WTC11 (cell line): ENCODE results near the gene CUTA. TPM values are rescaled to one million over a fixed set of nuclear protein-coding genes. Genes with fewer than 3 reads are reported as not detected.
A peak's percentile ranks its signal among the peaks of the same experiment; 100 is the strongest.

Experiments
- ATAC-seq: fragments of 200-7000 bp; cut with Tn5 transposase; 2 replicates; pipeline ENCODE4 v1.10.0; 2021; ENCODE audit warnings: mild to moderate bottlenecking, moderate library complexity
- CTCF ChIA-PET: fragments of 300-600 bp; sonication (Branson Sonifier 250); formaldehyde crosslinking; loops from one replicate; lab custom pipeline; 2021; ENCODE audit warnings: antibody characterized with exemption; lab: Charles Lee
- POLR2A ChIA-PET: fragments of 350-600 bp; sonication (Branson Sonifier 250); formaldehyde crosslinking; loops from one replicate; lab custom pipeline; 2021; ENCODE audit warnings: antibody characterized with exemption; lab: Charles Lee
- DNase-seq: peaks from one replicate; pipeline ENCODE4 v3.0.0; 2021; ENCODE audit warnings: low spot score
- H3K27ac Mint-ChIP-seq: 2 replicates; pipeline ENCODE4 v1.8.0; 2021; ENCODE audit warnings: mixed read lengths
- H3K27me3 Mint-ChIP-seq: 2 replicates; pipeline ENCODE4 v1.8.0; 2021; ENCODE audit warnings: low read depth, mild to moderate bottlenecking, moderate library complexity, mixed read lengths
- H3K36me3 Mint-ChIP-seq: 2 replicates; pipeline ENCODE4 v1.8.0; 2021; ENCODE audit warnings: mixed read lengths
- H3K4me1 Mint-ChIP-seq: 2 replicates; pipeline ENCODE4 v1.8.0; 2022; ENCODE audit warnings: mixed read lengths
- H3K4me3 Mint-ChIP-seq: 2 replicates; pipeline ENCODE4 v1.8.0; 2021; ENCODE audit warnings: mild to moderate bottlenecking, moderate library complexity, mixed read lengths
- H3K9me3 Mint-ChIP-seq: 2 replicates; pipeline ENCODE4 v1.8.0; 2021; ENCODE audit warnings: mixed read lengths
- CREB1 ChIP-seq: sonication (generic); formaldehyde crosslinking; IDR thresholded peaks from 2 replicates; pipeline ENCODE4 v1.8.0; 2023; ENCODE audit warnings: mild to moderate bottlenecking, missing genetic modification reagents
- FOXJ3 ChIP-seq: sonication (generic); formaldehyde crosslinking; IDR thresholded peaks from 2 replicates; pipeline ENCODE4 v1.9.0; 2021; ENCODE audit warnings: missing genetic modification reagents, mild to moderate bottlenecking, borderline replicate concordance
- GTF2I ChIP-seq: fragments of 250-450 bp; sonication (Bioruptor Pico); conservative IDR thresholded peaks from 2 replicates; pipeline ENCODE4 v1.4.0; 2021; ENCODE audit warnings: mild to moderate bottlenecking
- JUN ChIP-seq: sonication (generic); formaldehyde crosslinking; IDR thresholded peaks from 2 replicates; pipeline ENCODE4 v1.8.0; 2023; ENCODE audit warnings: mild to moderate bottlenecking, missing genetic modification reagents
- NFE2L1 ChIP-seq: sonication (generic); formaldehyde crosslinking; IDR thresholded peaks from 2 replicates; pipeline ENCODE4 v1.8.1; 2023; ENCODE audit warnings: missing genetic modification reagents
- NR3C1 ChIP-seq: sonication (generic); formaldehyde crosslinking; conservative IDR thresholded peaks from 2 replicates; pipeline ENCODE4 v1.8.1; 2023; ENCODE audit warnings: low read depth, mild to moderate bottlenecking, missing genetic modification reagents
- OVOL2 ChIP-seq: fragments of 250-450 bp; sonication (Bioruptor Pico); IDR thresholded peaks from 2 replicates; pipeline ENCODE4 v1.9.0; 2021; ENCODE audit warnings: mild to moderate bottlenecking, borderline replicate concordance
- RELA ChIP-seq: sonication (generic); formaldehyde crosslinking; IDR thresholded peaks from 2 replicates; pipeline ENCODE4 v1.8.1; 2022; ENCODE audit warnings: missing genetic modification reagents, mild to moderate bottlenecking, borderline replicate concordance
- SMAD3 ChIP-seq: sonication (generic); formaldehyde crosslinking; IDR thresholded peaks from 2 replicates; pipeline ENCODE4 v1.8.0; 2022; ENCODE audit warnings: missing genetic modification reagents, mild to moderate bottlenecking, borderline replicate concordance
- SMAD4 ChIP-seq: sonication (generic); formaldehyde crosslinking; IDR thresholded peaks from 2 replicates; pipeline ENCODE4 v1.8.0; 2022; ENCODE audit warnings: mild to moderate bottlenecking, missing genetic modification reagents
- TEAD4 ChIP-seq: sonication (generic); formaldehyde crosslinking; IDR thresholded peaks from 2 replicates; pipeline ENCODE4 v1.8.0; 2022; ENCODE audit warnings: mild to moderate bottlenecking, missing genetic modification reagents
- ZNF219 ChIP-seq: sonication (generic); formaldehyde crosslinking; IDR thresholded peaks from 2 replicates; pipeline ENCODE4 v1.8.0; 2023; ENCODE audit warnings: missing genetic modification reagents, mild to moderate bottlenecking, borderline replicate concordance
- ZNF416 ChIP-seq: fragments of 250-450 bp; sonication (Bioruptor Pico); IDR thresholded peaks from 2 replicates; pipeline ENCODE4 v1.9.0; 2021; ENCODE audit warnings: mild to moderate bottlenecking, inconsistent platforms
- ZNF423 ChIP-seq: fragments of 250-450 bp; sonication (Bioruptor Pico); IDR thresholded peaks from 2 replicates; pipeline ENCODE4 v2.1.2; 2022; ENCODE audit warnings: mild to moderate bottlenecking, moderate library complexity
- total RNA-seq: library from RNA; stranded (reverse); gene quantifications from 3 replicates; pipeline ENCODE4 v1.2.3, GENCODE V29; 2021
- TF ChIP-seq, protein P1 (sequence below): sonication (generic); formaldehyde crosslinking; IDR thresholded peaks from 2 replicates; pipeline ENCODE4 v1.8.1; 2023; ENCODE audit warnings: mild to moderate bottlenecking, moderate library complexity, missing genetic modification reagents
- TF ChIP-seq, protein P2 (sequence below): fragments of 250-450 bp; sonication (Bioruptor Pico); IDR thresholded peaks from 2 replicates; pipeline ENCODE4 v1.9.0; 2021; ENCODE audit warnings: mild to moderate bottlenecking
- TF ChIP-seq, protein P3 (sequence below): sonication (generic); formaldehyde crosslinking; IDR thresholded peaks from 2 replicates; pipeline ENCODE4 v1.8.0; 2022; ENCODE audit warnings: mild to moderate bottlenecking, missing genetic modification reagents
- TF ChIP-seq, protein P4 (sequence below): sonication (generic); formaldehyde crosslinking; IDR thresholded peaks from 2 replicates; pipeline ENCODE4 v1.8.0; 2023; ENCODE audit warnings: missing genetic modification reagents
- TF ChIP-seq, protein P5 (sequence below): sonication (generic); formaldehyde crosslinking; IDR thresholded peaks from 2 replicates; pipeline ENCODE4 v1.8.0; 2022; ENCODE audit warnings: missing genetic modification reagents
- TF ChIP-seq, protein P6 (sequence below): sonication (generic); formaldehyde crosslinking; conservative IDR thresholded peaks from 2 replicates; pipeline ENCODE4 v1.8.1; 2022; ENCODE audit warnings: mild to moderate bottlenecking, missing genetic modification reagents
- TF ChIP-seq, protein P7 (sequence below): fragments of 250-450 bp; sonication (Bioruptor Pico); IDR thresholded peaks from 2 replicates; pipeline ENCODE4 v1.8.0; 2021; ENCODE audit warnings: mild to moderate bottlenecking

CUTA gene
- total RNA-seq, 1 experiment from 2014 or later, result 247 TPM

DNA sequence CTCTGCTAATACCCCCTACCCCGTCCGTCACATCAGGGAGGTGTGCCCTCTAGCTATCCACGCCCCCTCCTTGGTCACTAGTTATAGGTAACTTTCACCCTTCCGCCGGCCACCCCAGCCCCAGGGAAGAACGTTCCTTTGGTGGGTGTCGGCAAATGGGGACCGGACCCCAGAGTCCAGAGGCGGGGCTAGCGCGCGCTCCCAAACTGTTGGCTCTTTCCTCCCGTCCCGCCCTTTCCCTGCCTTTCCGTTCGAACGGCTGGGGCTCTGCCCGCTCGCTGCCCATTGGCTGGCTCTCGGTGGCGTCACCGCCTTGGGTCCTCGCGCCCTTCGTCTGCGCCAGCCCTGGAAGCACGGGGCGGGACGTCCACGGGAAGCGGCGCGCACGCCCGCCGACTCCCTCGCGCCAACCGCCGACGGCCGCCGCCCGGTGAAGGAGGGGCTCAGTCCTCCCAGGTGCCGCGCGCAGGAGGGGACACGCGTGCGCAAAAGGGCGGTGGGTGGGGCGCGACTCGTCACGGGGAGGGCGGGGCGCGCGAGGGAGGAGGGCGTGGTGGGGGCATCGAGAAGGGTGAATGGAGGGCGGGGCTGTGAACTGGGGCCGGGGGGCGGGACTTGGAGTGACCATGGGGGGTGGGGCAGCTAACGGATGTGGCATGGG is 7.7 kb downstream of the CUTA start (continued):
- TF ChIP-seq, protein P1, sequence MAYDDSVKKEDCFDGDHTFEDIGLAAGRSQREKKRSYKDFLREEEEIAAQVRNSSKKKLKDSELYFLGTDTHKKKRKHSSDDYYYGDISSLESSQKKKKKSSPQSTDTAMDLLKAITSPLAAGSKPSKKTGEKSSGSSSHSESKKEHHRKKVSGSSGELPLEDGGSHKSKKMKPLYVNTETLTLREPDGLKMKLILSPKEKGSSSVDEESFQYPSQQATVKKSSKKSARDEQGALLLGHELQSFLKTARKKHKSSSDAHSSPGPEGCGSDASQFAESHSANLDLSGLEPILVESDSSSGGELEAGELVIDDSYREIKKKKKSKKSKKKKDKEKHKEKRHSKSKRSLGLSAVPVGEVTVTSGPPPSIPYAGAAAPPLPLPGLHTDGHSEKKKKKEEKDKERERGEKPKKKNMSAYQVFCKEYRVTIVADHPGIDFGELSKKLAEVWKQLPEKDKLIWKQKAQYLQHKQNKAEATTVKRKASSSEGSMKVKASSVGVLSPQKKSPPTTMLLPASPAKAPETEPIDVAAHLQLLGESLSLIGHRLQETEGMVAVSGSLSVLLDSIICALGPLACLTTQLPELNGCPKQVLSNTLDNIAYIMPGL (CRISPR knock-in tag), result no peak
- TF ChIP-seq, protein P2, sequence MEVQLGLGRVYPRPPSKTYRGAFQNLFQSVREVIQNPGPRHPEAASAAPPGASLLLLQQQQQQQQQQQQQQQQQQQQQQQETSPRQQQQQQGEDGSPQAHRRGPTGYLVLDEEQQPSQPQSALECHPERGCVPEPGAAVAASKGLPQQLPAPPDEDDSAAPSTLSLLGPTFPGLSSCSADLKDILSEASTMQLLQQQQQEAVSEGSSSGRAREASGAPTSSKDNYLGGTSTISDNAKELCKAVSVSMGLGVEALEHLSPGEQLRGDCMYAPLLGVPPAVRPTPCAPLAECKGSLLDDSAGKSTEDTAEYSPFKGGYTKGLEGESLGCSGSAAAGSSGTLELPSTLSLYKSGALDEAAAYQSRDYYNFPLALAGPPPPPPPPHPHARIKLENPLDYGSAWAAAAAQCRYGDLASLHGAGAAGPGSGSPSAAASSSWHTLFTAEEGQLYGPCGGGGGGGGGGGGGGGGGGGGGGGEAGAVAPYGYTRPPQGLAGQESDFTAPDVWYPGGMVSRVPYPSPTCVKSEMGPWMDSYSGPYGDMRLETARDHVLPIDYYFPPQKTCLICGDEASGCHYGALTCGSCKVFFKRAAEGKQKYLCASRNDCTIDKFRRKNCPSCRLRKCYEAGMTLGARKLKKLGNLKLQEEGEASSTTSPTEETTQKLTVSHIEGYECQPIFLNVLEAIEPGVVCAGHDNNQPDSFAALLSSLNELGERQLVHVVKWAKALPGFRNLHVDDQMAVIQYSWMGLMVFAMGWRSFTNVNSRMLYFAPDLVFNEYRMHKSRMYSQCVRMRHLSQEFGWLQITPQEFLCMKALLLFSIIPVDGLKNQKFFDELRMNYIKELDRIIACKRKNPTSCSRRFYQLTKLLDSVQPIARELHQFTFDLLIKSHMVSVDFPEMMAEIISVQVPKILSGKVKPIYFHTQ (CRISPR knock-in tag), result no peak
- TF ChIP-seq ZNF423 (CRISPR knock-in tag) (no peak), ZNF416 (CRISPR knock-in tag) (peak; percentile 73; the same call in 1 of the 2 replicates), GTF2I (no peak), NFE2L1 (no peak; the same call in 1 of the 2 replicates), OVOL2 (CRISPR knock-in tag) (no peak; the same call in 1 of the 2 replicates)
- TF ChIP-seq, protein P3, sequence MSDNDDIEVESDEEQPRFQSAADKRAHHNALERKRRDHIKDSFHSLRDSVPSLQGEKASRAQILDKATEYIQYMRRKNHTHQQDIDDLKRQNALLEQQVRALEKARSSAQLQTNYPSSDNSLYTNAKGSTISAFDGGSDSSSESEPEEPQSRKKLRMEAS (CRISPR knock-in tag), result peak; percentile 97
- TF ChIP-seq, protein P4, sequence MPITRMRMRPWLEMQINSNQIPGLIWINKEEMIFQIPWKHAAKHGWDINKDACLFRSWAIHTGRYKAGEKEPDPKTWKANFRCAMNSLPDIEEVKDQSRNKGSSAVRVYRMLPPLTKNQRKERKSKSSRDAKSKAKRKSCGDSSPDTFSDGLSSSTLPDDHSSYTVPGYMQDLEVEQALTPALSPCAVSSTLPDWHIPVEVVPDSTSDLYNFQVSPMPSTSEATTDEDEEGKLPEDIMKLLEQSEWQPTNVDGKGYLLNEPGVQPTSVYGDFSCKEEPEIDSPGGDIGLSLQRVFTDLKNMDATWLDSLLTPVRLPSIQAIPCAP (CRISPR knock-in tag), result no peak
- TF ChIP-seq, protein P5, sequence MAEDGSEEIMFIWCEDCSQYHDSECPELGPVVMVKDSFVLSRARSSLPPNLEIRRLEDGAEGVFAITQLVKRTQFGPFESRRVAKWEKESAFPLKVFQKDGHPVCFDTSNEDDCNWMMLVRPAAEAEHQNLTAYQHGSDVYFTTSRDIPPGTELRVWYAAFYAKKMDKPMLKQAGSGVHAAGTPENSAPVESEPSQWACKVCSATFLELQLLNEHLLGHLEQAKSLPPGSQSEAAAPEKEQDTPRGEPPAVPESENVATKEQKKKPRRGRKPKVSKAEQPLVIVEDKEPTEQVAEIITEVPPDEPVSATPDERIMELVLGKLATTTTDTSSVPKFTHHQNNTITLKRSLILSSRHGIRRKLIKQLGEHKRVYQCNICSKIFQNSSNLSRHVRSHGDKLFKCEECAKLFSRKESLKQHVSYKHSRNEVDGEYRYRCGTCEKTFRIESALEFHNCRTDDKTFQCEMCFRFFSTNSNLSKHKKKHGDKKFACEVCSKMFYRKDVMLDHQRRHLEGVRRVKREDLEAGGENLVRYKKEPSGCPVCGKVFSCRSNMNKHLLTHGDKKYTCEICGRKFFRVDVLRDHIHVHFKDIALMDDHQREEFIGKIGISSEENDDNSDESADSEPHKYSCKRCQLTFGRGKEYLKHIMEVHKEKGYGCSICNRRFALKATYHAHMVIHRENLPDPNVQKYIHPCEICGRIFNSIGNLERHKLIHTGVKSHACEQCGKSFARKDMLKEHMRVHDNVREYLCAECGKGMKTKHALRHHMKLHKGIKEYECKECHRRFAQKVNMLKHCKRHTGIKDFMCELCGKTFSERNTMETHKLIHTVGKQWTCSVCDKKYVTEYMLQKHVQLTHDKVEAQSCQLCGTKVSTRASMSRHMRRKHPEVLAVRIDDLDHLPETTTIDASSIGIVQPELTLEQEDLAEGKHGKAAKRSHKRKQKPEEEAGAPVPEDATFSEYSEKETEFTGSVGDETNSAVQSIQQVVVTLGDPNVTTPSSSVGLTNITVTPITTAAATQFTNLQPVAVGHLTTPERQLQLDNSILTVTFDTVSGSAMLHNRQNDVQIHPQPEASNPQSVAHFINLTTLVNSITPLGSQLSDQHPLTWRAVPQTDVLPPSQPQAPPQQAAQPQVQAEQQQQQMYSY (CRISPR knock-in tag), result no peak

DNA sequence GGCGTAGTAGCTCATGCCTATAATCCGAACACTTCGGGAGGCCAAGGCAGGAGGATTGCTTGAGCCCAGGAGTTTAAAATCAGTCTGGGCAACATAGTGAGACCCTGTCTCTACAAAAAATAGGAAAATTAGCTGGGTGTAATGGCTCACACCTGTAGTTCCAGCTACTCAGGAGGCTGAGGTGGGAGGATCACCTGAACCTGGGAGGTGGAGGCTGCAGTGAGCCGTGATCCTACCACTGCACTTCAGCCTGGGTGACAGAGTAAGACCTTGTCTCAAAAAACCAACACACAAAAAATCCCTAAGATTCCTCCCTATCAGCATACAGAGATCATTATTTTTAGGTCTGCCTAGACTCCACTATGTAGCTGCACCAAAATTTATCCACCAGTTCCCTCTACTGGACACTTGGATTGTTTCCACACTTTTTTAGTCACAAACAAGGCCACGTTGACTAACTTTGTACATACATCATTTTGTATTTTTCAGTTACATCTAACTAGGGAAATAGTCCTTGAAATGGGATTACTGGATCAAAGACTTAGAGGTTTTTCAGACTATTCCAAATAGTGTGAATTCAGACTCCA is 10.7 kb downstream of the CUTA start:
- H3K4me1 Mint-ChIP-seq, result peaks cover 12% of the 10 kb centered on the region
- H3K27me3 Mint-ChIP-seq, result no peaks in the 10 kb centered on the region
- ChIA-PET POLR2A (no interaction called here), CTCF (no interaction called here)
- ATAC-seq, result no peak
- DNase-seq, result no peak
- H3K36me3 Mint-ChIP-seq, result peaks cover 51% of the 10 kb centered on the region
- H3K27ac Mint-ChIP-seq, result no peak overlapping the region
- H3K9me3 Mint-ChIP-seq, result no peaks in the 10 kb centered on the region
- H3K4me3 Mint-ChIP-seq, result no peak overlapping the region
- TF ChIP-seq ZNF219 (no peak), NR3C1 (CRISPR knock-in tag) (no peak), TEAD4 (no peak), FOXJ3 (CRISPR knock-in tag) (no peak), RELA (CRISPR knock-in tag) (no peak), SMAD4 (CRISPR knock-in tag) (no peak), JUN (CRISPR knock-in tag) (no peak), OVOL2 (CRISPR knock-in tag) (no peak), CREB1 (CRISPR knock-in tag) (no peak), SMAD3 (no peak)
- TF ChIP-seq, protein P6, sequence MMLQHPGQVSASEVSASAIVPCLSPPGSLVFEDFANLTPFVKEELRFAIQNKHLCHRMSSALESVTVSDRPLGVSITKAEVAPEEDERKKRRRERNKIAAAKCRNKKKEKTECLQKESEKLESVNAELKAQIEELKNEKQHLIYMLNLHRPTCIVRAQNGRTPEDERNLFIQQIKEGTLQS, result no peak
- TF ChIP-seq, protein P5 (CRISPR knock-in tag), result no peak
- TF ChIP-seq, protein P7, sequence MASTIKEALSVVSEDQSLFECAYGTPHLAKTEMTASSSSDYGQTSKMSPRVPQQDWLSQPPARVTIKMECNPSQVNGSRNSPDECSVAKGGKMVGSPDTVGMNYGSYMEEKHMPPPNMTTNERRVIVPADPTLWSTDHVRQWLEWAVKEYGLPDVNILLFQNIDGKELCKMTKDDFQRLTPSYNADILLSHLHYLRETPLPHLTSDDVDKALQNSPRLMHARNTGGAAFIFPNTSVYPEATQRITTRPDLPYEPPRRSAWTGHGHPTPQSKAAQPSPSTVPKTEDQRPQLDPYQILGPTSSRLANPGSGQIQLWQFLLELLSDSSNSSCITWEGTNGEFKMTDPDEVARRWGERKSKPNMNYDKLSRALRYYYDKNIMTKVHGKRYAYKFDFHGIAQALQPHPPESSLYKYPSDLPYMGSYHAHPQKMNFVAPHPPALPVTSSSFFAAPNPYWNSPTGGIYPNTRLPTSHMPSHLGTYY, result no peak
